Progenitor cell of endocrine pancreas (in vitro differentiated cells): ENCODE results near the gene HMGB4. TPM values are rescaled to one million over a fixed set of nuclear protein-coding genes. Genes with fewer than 3 reads are reported as not detected.

Source experiments
- DNase-seq: peaks from one replicate; pipeline ENCODE4 v3.0.0; 2021; ENCODE audit warnings: low spot score; ENCODE audit not compliant: unreplicated experiment
- H3K27ac Mint-ChIP-seq: 2 replicates; pipeline ENCODE4 v1.8.0; 2021; ENCODE audit warnings: mild to moderate bottlenecking, moderate library complexity, mixed read lengths
- H3K27me3 Mint-ChIP-seq: 2 replicates; pipeline ENCODE4 v1.8.0; 2021; ENCODE audit warnings: mixed read lengths
- H3K36me3 Mint-ChIP-seq: 2 replicates; pipeline ENCODE4 v1.8.0; 2022; ENCODE audit warnings: mixed read lengths; ENCODE audit not compliant: insufficient read depth
- H3K4me1 Mint-ChIP-seq: 2 replicates; pipeline ENCODE4 v1.8.0; 2021; ENCODE audit warnings: low read depth, mixed read lengths
- H3K4me3 Mint-ChIP-seq: 2 replicates; pipeline ENCODE4 v1.8.0; 2021; ENCODE audit warnings: low read depth, mild to moderate bottlenecking, moderate library complexity, mixed read lengths
- H3K9me3 Mint-ChIP-seq: 2 replicates; pipeline ENCODE4 v1.8.0; 2021; ENCODE audit warnings: low read depth, mixed read lengths
- total RNA-seq: library from RNA; stranded (reverse); gene quantifications from 2 replicates; pipeline ENCODE4 v1.2.1, GENCODE V29; 2021
- TF ChIP-seq, protein P1 (sequence below): fragments of 200-600 bp; sonication (generic); IDR thresholded peaks from one replicate; pipeline ENCODE4 v1.5.0; 2021; ENCODE audit warnings: antibody characterized with exemption, mild to moderate bottlenecking; ENCODE audit not compliant: unreplicated experiment

HMGB4 gene
- total RNA-seq, 1 donor from 2014 or later, result not detected

DNA sequence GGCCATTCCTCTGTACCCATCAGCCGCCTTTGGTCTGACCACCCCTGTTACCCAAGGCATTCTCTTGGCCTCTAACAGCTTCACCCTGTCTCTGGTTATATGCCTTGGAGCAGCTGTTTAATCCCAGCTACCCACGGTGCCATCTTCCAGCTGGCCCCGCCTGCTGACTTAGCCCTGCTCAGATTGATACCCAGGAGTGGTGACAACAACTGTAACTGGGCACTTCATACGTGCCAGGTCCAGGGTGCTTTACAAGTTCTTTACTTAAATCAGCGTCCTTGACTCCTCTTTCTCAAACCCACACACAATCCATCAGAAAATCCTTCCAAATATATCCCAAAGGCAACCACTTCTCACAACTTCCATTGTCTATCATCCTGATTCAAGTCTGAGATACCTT lies 37.2 kb upstream of the HMGB4 start:
- Mint-ChIP-seq H3K4me1 (no peaks in the 10 kb centered on the region), H3K4me3 (no peak overlapping the region), H3K27me3 (peaks cover 26% of the 10 kb centered on the region), H3K27ac (no peak overlapping the region), H3K9me3 (peaks cover 15% of the 10 kb centered on the region), H3K36me3 (no peaks in the 10 kb centered on the region)
- DNase-seq, result no peak
- TF ChIP-seq, protein P1, sequence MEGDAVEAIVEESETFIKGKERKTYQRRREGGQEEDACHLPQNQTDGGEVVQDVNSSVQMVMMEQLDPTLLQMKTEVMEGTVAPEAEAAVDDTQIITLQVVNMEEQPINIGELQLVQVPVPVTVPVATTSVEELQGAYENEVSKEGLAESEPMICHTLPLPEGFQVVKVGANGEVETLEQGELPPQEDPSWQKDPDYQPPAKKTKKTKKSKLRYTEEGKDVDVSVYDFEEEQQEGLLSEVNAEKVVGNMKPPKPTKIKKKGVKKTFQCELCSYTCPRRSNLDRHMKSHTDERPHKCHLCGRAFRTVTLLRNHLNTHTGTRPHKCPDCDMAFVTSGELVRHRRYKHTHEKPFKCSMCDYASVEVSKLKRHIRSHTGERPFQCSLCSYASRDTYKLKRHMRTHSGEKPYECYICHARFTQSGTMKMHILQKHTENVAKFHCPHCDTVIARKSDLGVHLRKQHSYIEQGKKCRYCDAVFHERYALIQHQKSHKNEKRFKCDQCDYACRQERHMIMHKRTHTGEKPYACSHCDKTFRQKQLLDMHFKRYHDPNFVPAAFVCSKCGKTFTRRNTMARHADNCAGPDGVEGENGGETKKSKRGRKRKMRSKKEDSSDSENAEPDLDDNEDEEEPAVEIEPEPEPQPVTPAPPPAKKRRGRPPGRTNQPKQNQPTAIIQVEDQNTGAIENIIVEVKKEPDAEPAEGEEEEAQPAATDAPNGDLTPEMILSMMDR, result no peak

DNA sequence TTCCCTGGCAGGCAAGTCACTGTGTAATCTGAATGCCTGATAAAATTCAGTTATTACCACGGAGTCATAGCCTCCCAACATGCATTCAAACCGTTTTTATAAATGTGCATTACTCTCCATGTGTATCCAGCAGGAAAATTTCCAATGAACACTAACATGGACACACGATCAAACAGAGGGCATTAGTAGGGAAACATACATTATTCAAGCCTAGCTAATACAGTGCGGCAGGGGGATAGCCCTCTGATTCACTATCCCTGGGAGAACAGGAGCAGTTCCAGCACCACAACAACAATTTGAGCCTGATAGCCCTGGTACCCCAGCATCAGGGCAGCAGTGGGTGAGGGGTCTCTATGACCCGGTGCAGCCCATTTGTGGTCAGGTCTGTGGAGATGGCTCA lies 35.8 kb upstream of the HMGB4 start:
- no peaks in the 10 kb centered on the region for H3K4me1 Mint-ChIP-seq
- peaks cover 15% of the 10 kb centered on the region for H3K27me3 Mint-ChIP-seq
- no peak for DNase-seq
- no peaks in the 10 kb centered on the region for H3K36me3 Mint-ChIP-seq
- H3K27ac Mint-ChIP-seq, result no peak overlapping the region
- no peak overlapping the region for H3K4me3 Mint-ChIP-seq
- H3K9me3 Mint-ChIP-seq, result peaks cover 18% of the 10 kb centered on the region
- TF ChIP-seq, protein P1, result no peak

DNA sequence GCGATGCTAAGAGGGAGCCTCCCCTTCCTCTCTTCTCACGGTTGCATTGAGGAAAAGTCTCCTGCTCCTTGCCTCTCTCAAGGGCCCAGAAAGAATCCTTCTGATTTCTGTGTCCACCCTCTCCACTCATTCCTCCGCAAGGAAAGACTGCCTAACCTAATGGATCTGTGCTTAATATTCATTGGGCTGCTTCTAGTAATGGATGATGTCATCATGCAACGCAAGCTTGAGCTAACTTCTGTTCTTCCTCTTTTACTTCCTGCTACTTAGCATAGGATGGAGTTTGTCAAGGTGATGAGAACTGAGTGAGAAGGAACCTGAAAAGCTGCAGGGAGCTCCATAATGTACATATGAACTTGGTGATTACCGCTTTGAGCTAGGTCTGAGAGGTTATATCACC lies 35.2 kb upstream of the HMGB4 start:
- no peak overlapping the region for H3K27ac Mint-ChIP-seq
- no peak for DNase-seq
- H3K4me3 Mint-ChIP-seq, result no peak overlapping the region
- peaks cover 18% of the 10 kb centered on the region for H3K9me3 Mint-ChIP-seq
- peaks cover 11% of the 10 kb centered on the region for H3K27me3 Mint-ChIP-seq
- H3K36me3 Mint-ChIP-seq, result no peaks in the 10 kb centered on the region
- no peaks in the 10 kb centered on the region for H3K4me1 Mint-ChIP-seq
- TF ChIP-seq, protein P1, result no peak

DNA sequence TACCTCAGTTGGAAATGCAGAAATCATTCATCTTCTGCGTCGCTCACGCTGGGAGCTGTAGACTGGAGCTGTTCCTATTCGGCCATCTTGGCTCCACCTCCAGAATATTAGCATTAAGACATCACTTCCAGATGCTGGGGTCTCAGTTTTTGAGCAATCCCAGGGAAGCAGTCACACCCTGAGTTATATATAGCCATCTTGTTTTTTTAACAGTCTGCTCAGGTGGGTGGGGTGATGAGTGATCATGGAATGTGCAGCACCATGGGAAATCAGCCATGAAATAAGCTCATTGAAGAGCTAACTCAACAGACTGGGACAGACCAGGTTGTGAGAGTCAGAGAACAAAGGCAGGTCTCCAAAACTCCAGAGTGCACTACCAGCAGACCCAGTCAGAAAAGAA lies 27.0 kb upstream of the HMGB4 start:
- Mint-ChIP-seq H3K27ac (no peak overlapping the region), H3K36me3 (no peaks in the 10 kb centered on the region), H3K27me3 (peaks cover 10% of the 10 kb centered on the region), H3K4me3 (no peak overlapping the region), H3K9me3 (peaks cover 3% of the 10 kb centered on the region), H3K4me1 (peaks cover 2% of the 10 kb centered on the region)
- TF ChIP-seq, protein P1, result no peak
- DNase-seq, result no peak

DNA sequence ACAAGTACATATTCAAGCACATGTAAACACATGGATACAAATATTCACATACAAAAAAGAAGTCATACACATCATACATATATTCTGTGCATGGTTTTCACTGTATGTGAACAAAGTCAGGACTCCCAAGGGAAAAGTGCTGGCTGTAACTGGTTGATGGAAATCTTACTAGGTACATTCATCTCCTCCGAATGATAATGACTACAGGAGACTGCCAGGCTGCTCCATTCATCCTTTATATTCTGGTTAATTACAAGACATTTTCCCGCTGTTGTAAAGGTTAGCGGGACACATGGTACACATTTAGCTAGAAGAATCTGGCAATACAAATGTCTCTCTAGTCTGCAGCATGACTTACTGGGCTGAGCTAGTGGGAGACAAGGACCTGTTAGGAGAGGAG lies 26.2 kb upstream of the HMGB4 start:
- Mint-ChIP-seq H3K4me1 (peaks cover 5% of the 10 kb centered on the region), H3K9me3 (no peaks in the 10 kb centered on the region), H3K27me3 (peaks cover 10% of the 10 kb centered on the region), H3K36me3 (no peaks in the 10 kb centered on the region), H3K27ac (no peak overlapping the region), H3K4me3 (no peak overlapping the region)
- no peak for DNase-seq
- TF ChIP-seq, protein P1, result no peak
